Activated CD8-positive, alpha-beta memory T cell treated with anti-CD3 and anti-CD28 coated beads, Interleukin-2, amount 10 ng/mL, durations not matched to agents 7 days and 5 days (primary cell): Measurements from ENCODE around the gene MAP1B. TPM values are rescaled to one million over a fixed set of nuclear protein-coding genes. Genes with fewer than 3 reads are reported as not detected.

Experiments
- ATAC-seq: fragments of 150-1000 bp; cut with Tn5 transposase; one replicate; pipeline ENCODE4 v1.10.0; 2021; ENCODE audit warnings: moderate library complexity
- CTCF ChIA-PET: fragments of 350-600 bp; sonication (Branson Sonifier 250); formaldehyde crosslinking; loops from one replicate; lab custom pipeline; 2021; ENCODE audit warnings: antibody characterized with exemption; lab: Charles Lee
- DNase-seq: peaks from one replicate; pipeline ENCODE4 v3.0.0-alpha.2; 2020
- H3K27ac Mint-ChIP-seq: one replicate; pipeline ENCODE4 v1.8.0; 2021; ENCODE audit warnings: mild to moderate bottlenecking, mixed read lengths
- H3K27me3 Mint-ChIP-seq: one replicate; pipeline ENCODE4 v1.8.0; 2021; ENCODE audit warnings: mixed read lengths
- H3K36me3 Mint-ChIP-seq: one replicate; pipeline ENCODE4 v1.8.0; 2021; ENCODE audit warnings: mild to moderate bottlenecking, mixed read lengths
- H3K4me1 Mint-ChIP-seq: one replicate; pipeline ENCODE4 v1.8.0; 2021; ENCODE audit warnings: mixed read lengths
- H3K4me3 Mint-ChIP-seq: one replicate; pipeline ENCODE4 v1.8.0; 2021; ENCODE audit warnings: mild to moderate bottlenecking, moderate library complexity, mixed read lengths
- H3K9me3 Mint-ChIP-seq: one replicate; pipeline ENCODE4 v1.8.0; 2022; ENCODE audit warnings: low read depth, mixed read lengths
- total RNA-seq, 2 experiments: library from RNA; stranded (reverse); gene quantifications; one replicate each; pipeline ENCODE4 v1.2.3, GENCODE V29; 2021

MAP1B gene
- total RNA-seq, 2 experiments from 2014 or later = 0.03 to 0.54 TPM

- Mint-ChIP-seq H3K4me3 (no peak overlapping the region), H3K9me3 (no peaks in the 10 kb centered on the region), H3K36me3 (peaks cover 69% of the 10 kb centered on the region), H3K27ac (no peak overlapping the region), H3K4me1 (no peaks in the 10 kb centered on the region), H3K27me3 (no peaks in the 10 kb centered on the region)
- ATAC-seq (no peak), DNase-seq (no peak)
- CTCF ChIA-PET = no interaction called here
Measured at GRCh38 chr5:72223371-72223770, 116.1 kb downstream of the MAP1B start.

- H3K27ac Mint-ChIP-seq = no peak overlapping the region
Measured at GRCh38 chr5:72224946-72225463, 117.7 kb downstream of the MAP1B start.

GRCh38 chr5:72225741-72226140 lies 118.5 kb downstream of the MAP1B start:
- Mint-ChIP-seq H3K4me1 (no peaks in the 10 kb centered on the region), H3K27ac (no peak overlapping the region), H3K4me3 (no peak overlapping the region), H3K27me3 (peaks cover 6% of the 10 kb centered on the region), H3K36me3 (peaks cover 67% of the 10 kb centered on the region), H3K9me3 (no peaks in the 10 kb centered on the region)
- ATAC-seq = no peak
- DNase-seq = no peak
- CTCF ChIA-PET = no interaction called here

More at GRCh38 chr5:72224946-72225463, 117.7 kb downstream of the MAP1B start:
- peaks cover 65% of the 10 kb centered on the region for H3K36me3 Mint-ChIP-seq
- no peak overlapping the region for H3K4me3 Mint-ChIP-seq
- no peaks in the 10 kb centered on the region for H3K4me1 Mint-ChIP-seq
- no peaks in the 10 kb centered on the region for H3K27me3 Mint-ChIP-seq
- CTCF ChIA-PET = no interaction called here
- no peaks in the 10 kb centered on the region for H3K9me3 Mint-ChIP-seq
- no peak for ATAC-seq
- DNase-seq = no peak

- Mint-ChIP-seq H3K9me3 (no peaks in the 10 kb centered on the region), H3K36me3 (peaks cover 68% of the 10 kb centered on the region), H3K27ac (no peak overlapping the region), H3K4me1 (no peaks in the 10 kb centered on the region), H3K4me3 (no peak overlapping the region), H3K27me3 (peaks cover 17% of the 10 kb centered on the region)
- ATAC-seq = no peak
- no peak for DNase-seq
- CTCF ChIA-PET = no interaction called here
Measured at GRCh38 chr5:72226950-72227349, 119.7 kb downstream of the MAP1B start.

- CTCF ChIA-PET = interaction anchor here (0.7 kb wide), 1 partner anchor 80 kb away, joined by 3 read pairs; no protein-coding TSS in a partner anchor
- ATAC-seq = no peak
Measured at GRCh38 chr5:72228960-72229359, 121.7 kb downstream of the MAP1B start.

GRCh38 chr5:72231991-72232703 lies 124.9 kb downstream of the MAP1B start:
- H3K4me3 Mint-ChIP-seq = no peak overlapping the region
- H3K9me3 Mint-ChIP-seq = no peaks in the 10 kb centered on the region
- peak; percentile 37 for ATAC-seq
- peaks cover 30% of the 10 kb centered on the region for H3K4me1 Mint-ChIP-seq
- no peak overlapping the region for H3K27ac Mint-ChIP-seq
- peaks cover 41% of the 10 kb centered on the region for H3K27me3 Mint-ChIP-seq
- H3K36me3 Mint-ChIP-seq = peaks cover 58% of the 10 kb centered on the region
- CTCF ChIA-PET = interaction anchor here (0.9 to 1.9 kb wide), 2 partner anchors 13 to 76 kb away, joined by 3 to 5 read pairs; no protein-coding TSS in a partner anchor
- DNase-seq = no peak

More at GRCh38 chr5:72228960-72229359, 121.7 kb downstream of the MAP1B start:
- H3K27me3 Mint-ChIP-seq = peaks cover 22% of the 10 kb centered on the region
- peaks cover 15% of the 10 kb centered on the region for H3K4me1 Mint-ChIP-seq
- no peak for DNase-seq
- H3K27ac Mint-ChIP-seq = no peak overlapping the region
- no peak overlapping the region for H3K4me3 Mint-ChIP-seq
- no peaks in the 10 kb centered on the region for H3K9me3 Mint-ChIP-seq
- peaks cover 63% of the 10 kb centered on the region for H3K36me3 Mint-ChIP-seq

- H3K4me3 Mint-ChIP-seq = no peak overlapping the region
- H3K4me1 Mint-ChIP-seq = peaks cover 30% of the 10 kb centered on the region
- H3K9me3 Mint-ChIP-seq = no peaks in the 10 kb centered on the region
- peaks cover 59% of the 10 kb centered on the region for H3K36me3 Mint-ChIP-seq
- ATAC-seq = no peak
- peaks cover 41% of the 10 kb centered on the region for H3K27me3 Mint-ChIP-seq
- CTCF ChIA-PET = interaction anchor here (0.9 to 1.9 kb wide), 2 partner anchors 12 to 76 kb away, joined by 3 to 5 read pairs; no protein-coding TSS in a partner anchor
- no peak for DNase-seq
- H3K27ac Mint-ChIP-seq = no peak overlapping the region
Measured at GRCh38 chr5:72232838-72233237, 125.6 kb downstream of the MAP1B start.

- Mint-ChIP-seq H3K27ac (no peak overlapping the region), H3K36me3 (peaks cover 62% of the 10 kb centered on the region), H3K4me1 (peaks cover 30% of the 10 kb centered on the region), H3K9me3 (no peaks in the 10 kb centered on the region), H3K27me3 (peaks cover 41% of the 10 kb centered on the region), H3K4me3 (no peak overlapping the region)
- DNase-seq (no peak), ATAC-seq (no peak)
- CTCF ChIA-PET = interaction anchor here (0.9 to 1.9 kb wide), 6 partner anchors 11 to 90 kb away, joined by 3 to 5 read pairs (median 4); no protein-coding TSS in a partner anchor
Measured at GRCh38 chr5:72233835-72234234, 126.6 kb downstream of the MAP1B start.

- DNase-seq (peak; percentile 63), ATAC-seq (peak; percentile 95)
- Mint-ChIP-seq H3K4me1 (peaks cover 30% of the 10 kb centered on the region), H3K27ac (no peak overlapping the region), H3K27me3 (peaks cover 41% of the 10 kb centered on the region), H3K9me3 (no peaks in the 10 kb centered on the region), H3K4me3 (no peak overlapping the region), H3K36me3 (peaks cover 59% of the 10 kb centered on the region)
- CTCF ChIA-PET = interaction anchor here (0.9 to 1.9 kb wide), 7 partner anchors 11 to 91 kb away, joined by 3 to 5 read pairs (median 3); no protein-coding TSS in a partner anchor
Measured at GRCh38 chr5:72234265-72234700, 127.0 kb downstream of the MAP1B start.

GRCh38 chr5:72234868-72235267 lies 127.6 kb downstream of the MAP1B start:
- H3K4me3 Mint-ChIP-seq = no peak overlapping the region
- H3K9me3 Mint-ChIP-seq = no peaks in the 10 kb centered on the region
- H3K4me1 Mint-ChIP-seq = peaks cover 30% of the 10 kb centered on the region
- no peak for ATAC-seq
- CTCF ChIA-PET = interaction anchor here (1.1 to 1.9 kb wide), 5 partner anchors 10 to 73 kb away, joined by 3 to 5 read pairs (median 4); no protein-coding TSS in a partner anchor
- peaks cover 56% of the 10 kb centered on the region for H3K36me3 Mint-ChIP-seq
- peaks cover 41% of the 10 kb centered on the region for H3K27me3 Mint-ChIP-seq
- DNase-seq = no peak
- H3K27ac Mint-ChIP-seq = no peak overlapping the region

GRCh38 chr5:72235725-72236124 lies 128.4 kb downstream of the MAP1B start:
- Mint-ChIP-seq H3K27ac (no peak overlapping the region), H3K27me3 (peaks cover 35% of the 10 kb centered on the region), H3K9me3 (no peaks in the 10 kb centered on the region), H3K4me3 (no peak overlapping the region), H3K4me1 (peaks cover 30% of the 10 kb centered on the region), H3K36me3 (peaks cover 50% of the 10 kb centered on the region)
- CTCF ChIA-PET = interaction anchor here (1.1 to 1.8 kb wide), 2 partner anchors 10 to 23 kb away, joined by 3 to 5 read pairs; no protein-coding TSS in a partner anchor
- DNase-seq (no peak), ATAC-seq (no peak)

- H3K27ac Mint-ChIP-seq = no peak overlapping the region
- CTCF ChIA-PET = no interaction called here
- H3K9me3 Mint-ChIP-seq = no peaks in the 10 kb centered on the region
- peaks cover 26% of the 10 kb centered on the region for H3K4me1 Mint-ChIP-seq
- ATAC-seq (no peak), DNase-seq (no peak)
- peaks cover 39% of the 10 kb centered on the region for H3K36me3 Mint-ChIP-seq
- H3K4me3 Mint-ChIP-seq = no peak overlapping the region
- peaks cover 24% of the 10 kb centered on the region for H3K27me3 Mint-ChIP-seq
Measured at GRCh38 chr5:72237415-72237814, 130.1 kb downstream of the MAP1B start.

GRCh38 chr5:72237879-72238278 lies 130.6 kb downstream of the MAP1B start:
- H3K4me1 Mint-ChIP-seq = peaks cover 21% of the 10 kb centered on the region
- CTCF ChIA-PET = no interaction called here
- ATAC-seq (no peak), DNase-seq (no peak)
- no peak overlapping the region for H3K4me3 Mint-ChIP-seq
- H3K36me3 Mint-ChIP-seq = peaks cover 35% of the 10 kb centered on the region
- H3K27ac Mint-ChIP-seq = no peak overlapping the region
- H3K9me3 Mint-ChIP-seq = no peaks in the 10 kb centered on the region
- H3K27me3 Mint-ChIP-seq = peaks cover 21% of the 10 kb centered on the region
